HG02938 (cell line): ENCODE results near the gene TMEM129.
A peak's percentile ranks its signal among the peaks of the same experiment; 100 is the strongest.
"Not testable (repeated sequence)": the region's sequence is repeated elsewhere in the genome, so short reads cannot be mapped to it uniquely, and the experiment has no call there.

Source experiments
- ATAC-seq: cut with Tn5 transposase; IDR thresholded peaks from one replicate; pipeline ENCODE4 v1.9.1; 2021; ENCODE audit warnings: mild to moderate bottlenecking, moderate library complexity; ENCODE audit not compliant: unreplicated experiment

The TMEM129 gene

GRCh38 chr4:1701671-1702070 lies 19.5 kb downstream of the TMEM129 start:
- ATAC-seq, result not testable (repeated sequence)

GRCh38 chr4:1695913-1696312 lies 25.2 kb downstream of the TMEM129 start:
- no peak for ATAC-seq

GRCh38 chr4:1693131-1693896 lies 27.8 kb downstream of the TMEM129 start:
- peak; percentile 75 for ATAC-seq

GRCh38 chr4:1691737-1692373 lies 29.3 kb downstream of the TMEM129 start:
- ATAC-seq, result no peak

- ATAC-seq, result no peak
These were observed 30.4 kb downstream of the TMEM129 start for GRCh38 chr4:1690698-1691097.

GRCh38 chr4:1686440-1687036 lies 34.6 kb downstream of the TMEM129 start:
- no peak for ATAC-seq

- ATAC-seq, result no peak
These were observed 35.6 kb downstream of the TMEM129 start for GRCh38 chr4:1685235-1686150.

GRCh38 chr4:1684506-1685234 lies 36.5 kb downstream of the TMEM129 start:
- ATAC-seq, result peak; percentile 7

- ATAC-seq, result peak; percentile 77
These were observed 37.2 kb downstream of the TMEM129 start, which contains the start of gene FAM53A for GRCh38 chr4:1683736-1684505. FAM53A (minus strand) TSS chr4:1684313; CDS start chr4:1668741, 15,572 bp downstream.

- no peak for ATAC-seq
These were observed 37.8 kb downstream of the TMEM129 start for GRCh38 chr4:1683261-1683735.

GRCh38 chr4:1682860-1683259 lies 38.3 kb downstream of the TMEM129 start:
- ATAC-seq, result no peak

GRCh38 chr4:1678244-1678643 lies 42.9 kb downstream of the TMEM129 start:
- no peak for ATAC-seq

GRCh38 chr4:1676605-1677525 lies 44.3 kb downstream of the TMEM129 start:
- no peak for ATAC-seq

- no peak for ATAC-seq
These were observed 45.4 kb downstream of the TMEM129 start for GRCh38 chr4:1675802-1676137.

GRCh38 chr4:1675136-1675801 lies 45.9 kb downstream of the TMEM129 start:
- no peak for ATAC-seq

GRCh38 chr4:1674682-1675081 lies 46.4 kb downstream of the TMEM129 start:
- no peak for ATAC-seq

- no peak for ATAC-seq
These were observed 47.5 kb downstream of the TMEM129 start for GRCh38 chr4:1673671-1674070.

- ATAC-seq, result not testable (repeated sequence)
These were observed 50.1 kb downstream of the TMEM129 start for GRCh38 chr4:1671011-1671410.
